Effector memory CD4-positive, alpha-beta T cell (primary cell): ENCODE results near the gene PDCD7.

ENCODE experiments used
- DNase-seq, 3 donors: peaks; one replicate each; pipeline ENCODE4 v3.0.0-alpha.2; 2020
- H3K27ac ChIP-seq: 2 replicates; pipeline ENCODE4 v1.7.0; 2013; ENCODE audit warnings: mild to moderate bottlenecking, low read length, moderate library complexity; ENCODE audit not compliant: insufficient read depth, poor library complexity, severe bottlenecking
- H3K27me3 ChIP-seq: replicated peaks from 2 replicates; pipeline ENCODE4 v1.7.0; 2013; ENCODE audit warnings: mild to moderate bottlenecking, low read length; ENCODE audit not compliant: insufficient read depth, control insufficient read depth, poor library complexity, severe bottlenecking
- H3K36me3 ChIP-seq: 2 replicates; pipeline ENCODE4 v1.7.0; 2013; ENCODE audit warnings: mild to moderate bottlenecking, low read length, moderate library complexity; ENCODE audit not compliant: control insufficient read depth, insufficient read depth
- H3K4me1 ChIP-seq: 2 replicates; pipeline ENCODE4 v1.7.0; 2013; ENCODE audit warnings: low read length, mild to moderate bottlenecking; ENCODE audit not compliant: control insufficient read depth, insufficient read depth, poor library complexity, severe bottlenecking
- H3K4me3 ChIP-seq: 2 replicates; pipeline ENCODE4 v1.7.0; 2013; ENCODE audit warnings: low read length, low read depth, mild to moderate bottlenecking; ENCODE audit not compliant: insufficient read depth, poor library complexity, severe bottlenecking
- H3K9me3 ChIP-seq: 2 replicates; pipeline ENCODE4 v1.7.0; 2013; ENCODE audit warnings: mild to moderate bottlenecking, low read length, moderate library complexity; ENCODE audit not compliant: control insufficient read depth

The PDCD7 gene

GRCh38 chr15:65085990-65086679 is 47.5 kb downstream of the PDCD7 start:
- Histone ChIP-seq H3K9me3 (no peaks in the 10 kb centered on the region), H3K4me3 (no peak overlapping the region), H3K27ac (no peak overlapping the region), H3K4me1 (peaks cover 7% of the 10 kb centered on the region), H3K36me3 (no peaks in the 10 kb centered on the region), H3K27me3 (peaks cover 5% of the 10 kb centered on the region)
- no peak for DNase-seq

GRCh38 chr15:65085207-65085753 is 48.3 kb downstream of the PDCD7 start:
- no peak for DNase-seq
- Histone ChIP-seq H3K4me3 (no peak overlapping the region), H3K36me3 (no peaks in the 10 kb centered on the region), H3K27me3 (peaks cover 5% of the 10 kb centered on the region), H3K9me3 (no peaks in the 10 kb centered on the region), H3K4me1 (peaks cover 7% of the 10 kb centered on the region), H3K27ac (no peak overlapping the region)

- no peak overlapping the region for H3K4me3 ChIP-seq
- H3K27ac ChIP-seq = no peak overlapping the region
- no peaks in the 10 kb centered on the region for H3K36me3 ChIP-seq
- no peak for DNase-seq
- peaks cover 7% of the 10 kb centered on the region for H3K4me1 ChIP-seq
- no peaks in the 10 kb centered on the region for H3K9me3 ChIP-seq
- H3K27me3 ChIP-seq = peaks cover 5% of the 10 kb centered on the region
Observed at GRCh38 chr15:65084500-65085206, 49.0 kb downstream of the PDCD7 start.

- Histone ChIP-seq H3K36me3 (no peaks in the 10 kb centered on the region), H3K9me3 (no peaks in the 10 kb centered on the region), H3K27me3 (peaks cover 5% of the 10 kb centered on the region), H3K4me3 (no peak overlapping the region), H3K27ac (no peak overlapping the region), H3K4me1 (peaks cover 7% of the 10 kb centered on the region)
- no peak for DNase-seq
Observed at GRCh38 chr15:65083262-65083701, 50.3 kb downstream of the PDCD7 start.

GRCh38 chr15:65082303-65082953 is 51.2 kb downstream of the PDCD7 start:
- Histone ChIP-seq H3K4me1 (peaks cover 7% of the 10 kb centered on the region), H3K9me3 (no peaks in the 10 kb centered on the region), H3K27ac (no peak overlapping the region), H3K27me3 (peaks cover 8% of the 10 kb centered on the region), H3K4me3 (no peak overlapping the region), H3K36me3 (no peaks in the 10 kb centered on the region)
- no peak for DNase-seq

GRCh38 chr15:65081758-65082157 is 51.9 kb downstream of the PDCD7 start:
- H3K27me3 ChIP-seq = peaks cover 9% of the 10 kb centered on the region
- H3K36me3 ChIP-seq = no peaks in the 10 kb centered on the region
- H3K27ac ChIP-seq = no peak overlapping the region
- H3K9me3 ChIP-seq = no peaks in the 10 kb centered on the region
- peaks cover 7% of the 10 kb centered on the region for H3K4me1 ChIP-seq
- no peak for DNase-seq
- H3K4me3 ChIP-seq = no peak overlapping the region

GRCh38 chr15:65081270-65081669 is 52.3 kb downstream of the PDCD7 start:
- DNase-seq = no peak
- H3K27ac ChIP-seq = no peak overlapping the region
- no peaks in the 10 kb centered on the region for H3K36me3 ChIP-seq
- peaks cover 9% of the 10 kb centered on the region for H3K27me3 ChIP-seq
- no peaks in the 10 kb centered on the region for H3K9me3 ChIP-seq
- H3K4me3 ChIP-seq = no peak overlapping the region
- H3K4me1 ChIP-seq = peaks cover 7% of the 10 kb centered on the region

GRCh38 chr15:65079580-65079979 is 54.0 kb downstream of the PDCD7 start:
- Histone ChIP-seq H3K27ac (no peak overlapping the region), H3K4me3 (no peak overlapping the region), H3K27me3 (peaks cover 9% of the 10 kb centered on the region), H3K9me3 (no peaks in the 10 kb centered on the region), H3K36me3 (no peaks in the 10 kb centered on the region), H3K4me1 (peaks cover 7% of the 10 kb centered on the region)
- DNase-seq = no peak

GRCh38 chr15:65077981-65078352 is 55.6 kb downstream of the PDCD7 start:
- no peaks in the 10 kb centered on the region for H3K9me3 ChIP-seq
- H3K4me3 ChIP-seq = no peak overlapping the region
- peak in 1 of 3 donors; percentile 20 for DNase-seq
- no peaks in the 10 kb centered on the region for H3K36me3 ChIP-seq
- H3K27me3 ChIP-seq = peaks cover 9% of the 10 kb centered on the region
- peaks cover 7% of the 10 kb centered on the region for H3K4me1 ChIP-seq
- H3K27ac ChIP-seq = no peak overlapping the region
